Stimulated activated CD8-positive, alpha-beta memory T cell treated with anti-CD3 and anti-CD28 coated beads, Interleukin-4, amount 100 ng/mL, for 1 hour (primary cell): Measurements from ENCODE around the gene FIP1L1.
"Not testable (repeated sequence)": the region's sequence is repeated elsewhere in the genome, so short reads cannot be mapped to it uniquely, and the experiment has no call there.

Experiments used
- DNase-seq, 2 donors: peaks; one replicate each; pipeline ENCODE4 v3.0.0-alpha.2; 2020; ENCODE audit warnings: low read depth in 2 of 2, low spot score in 1 of 2

The FIP1L1 gene

DNA sequence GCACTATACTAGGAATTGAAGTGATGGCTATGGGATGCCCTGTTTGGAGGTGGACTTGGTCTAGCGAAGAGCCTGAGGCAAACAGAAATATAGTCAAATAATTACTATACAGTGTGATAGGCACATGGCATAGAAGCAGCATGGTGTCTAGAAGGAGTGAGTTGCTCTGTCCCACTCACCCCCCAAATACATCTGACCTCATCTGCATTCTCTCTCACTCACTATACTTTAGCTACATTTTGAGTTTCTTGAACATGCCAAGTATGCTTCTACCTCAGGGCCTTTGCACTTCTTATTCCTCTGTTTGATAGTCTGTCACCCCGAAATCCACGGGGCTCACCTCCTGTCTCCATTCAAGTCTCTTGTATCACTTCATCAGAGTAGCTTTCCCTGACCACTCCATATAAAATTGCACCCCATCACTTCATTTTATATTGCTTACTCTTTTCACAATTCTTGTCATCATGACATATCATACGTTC is 2.6 kb upstream of the FIP1L1 start:
- DNase-seq: no peak

DNA sequence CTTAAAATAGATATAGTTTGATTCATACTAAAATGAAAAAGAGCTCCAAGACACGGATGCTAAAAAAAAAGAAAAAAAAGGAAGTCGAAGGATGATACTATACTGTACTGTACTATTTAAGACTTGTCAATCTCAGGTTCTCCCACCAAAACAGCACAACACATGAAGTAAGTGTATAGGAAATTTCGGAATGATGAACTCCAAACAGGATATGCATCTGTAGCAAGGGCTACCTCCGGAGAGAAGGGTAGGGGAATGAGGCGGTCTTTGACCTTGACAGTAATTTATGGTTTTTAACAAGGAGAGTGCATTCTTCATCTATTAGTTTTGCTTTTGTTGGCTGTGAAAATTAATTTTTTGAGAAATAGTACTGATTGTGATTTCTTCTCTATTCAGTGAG is 541 bp upstream of the FIP1L1 start:
- no peak for DNase-seq

DNA sequence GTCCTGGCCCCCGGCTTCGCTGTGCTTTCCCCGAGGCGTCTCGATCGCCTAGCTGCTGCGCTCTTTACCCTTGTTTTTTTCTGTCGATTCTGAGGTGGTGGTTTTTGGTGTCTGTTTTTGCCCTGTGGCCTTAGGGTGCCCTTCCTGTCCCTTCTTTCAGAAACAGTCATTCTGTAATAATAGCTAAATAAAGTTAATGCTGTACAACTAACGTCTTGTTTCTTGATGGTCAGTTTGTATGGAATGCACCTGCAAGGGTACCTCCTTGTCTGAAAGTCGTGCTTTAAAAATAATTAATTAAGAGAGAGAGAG is 686 bp downstream of the FIP1L1 start:
- DNase-seq: no peak

DNA sequence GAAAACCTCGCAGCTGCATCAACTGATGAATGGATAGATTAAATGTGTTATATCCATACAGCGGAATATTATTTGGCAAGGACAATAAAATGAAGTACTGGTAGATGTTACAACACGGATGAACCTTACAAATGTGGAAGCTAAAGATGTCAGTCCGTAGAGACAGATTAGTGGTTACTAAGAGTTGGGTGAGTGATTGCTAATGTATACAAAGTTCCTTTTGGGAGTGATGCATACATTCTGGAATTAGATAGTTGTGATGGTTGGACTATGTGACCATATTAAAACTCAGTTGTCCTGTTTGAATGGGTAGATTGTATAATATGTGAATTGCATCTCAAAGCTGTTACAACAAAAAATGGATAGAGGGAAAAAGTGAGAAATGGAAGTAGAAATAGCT is 2.8 kb downstream of the FIP1L1 start:
- DNase-seq: no peak

DNA sequence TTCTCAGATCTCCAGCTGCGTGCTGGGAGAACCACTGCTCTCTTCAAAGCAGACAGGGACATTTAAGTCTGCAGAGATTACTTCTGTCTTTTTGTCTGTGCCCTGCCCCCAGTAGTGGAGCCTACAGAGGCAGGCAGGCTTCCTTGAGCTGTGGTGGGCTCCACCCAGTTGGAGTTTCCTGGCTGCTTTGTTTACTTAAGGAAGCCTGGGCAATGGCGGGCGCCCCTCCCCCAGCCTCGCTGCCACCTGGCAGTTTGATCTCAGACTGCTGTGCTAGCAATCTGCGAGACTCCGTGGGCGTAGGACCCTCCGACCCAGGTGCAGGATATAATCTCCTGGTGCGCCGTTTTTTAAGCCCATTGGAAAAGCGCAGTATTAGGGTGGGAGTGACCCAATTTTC is 32.0 kb downstream of the FIP1L1 start:
- not testable (repeated sequence) for DNase-seq

DNA sequence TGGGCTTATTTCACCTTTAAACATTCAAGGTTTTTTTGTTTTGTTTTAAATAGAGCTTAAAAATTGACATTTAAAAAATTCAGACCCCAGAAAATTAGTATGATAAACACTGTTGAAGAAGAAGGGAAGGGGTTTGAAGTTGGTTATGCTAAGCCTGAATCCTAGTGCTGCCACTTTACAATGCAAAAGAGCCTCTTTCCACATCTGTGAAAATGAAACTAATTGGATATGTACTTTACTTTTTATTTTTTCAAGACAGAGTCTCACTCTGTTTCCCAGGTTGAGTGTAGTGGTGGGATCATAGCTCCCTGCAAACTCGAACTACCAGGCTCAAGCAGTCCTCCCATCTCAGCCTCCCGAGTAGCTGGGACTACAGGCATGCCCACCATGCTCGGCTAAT is 41.8 kb downstream of the FIP1L1 start:
- DNase-seq: no peak

DNA sequence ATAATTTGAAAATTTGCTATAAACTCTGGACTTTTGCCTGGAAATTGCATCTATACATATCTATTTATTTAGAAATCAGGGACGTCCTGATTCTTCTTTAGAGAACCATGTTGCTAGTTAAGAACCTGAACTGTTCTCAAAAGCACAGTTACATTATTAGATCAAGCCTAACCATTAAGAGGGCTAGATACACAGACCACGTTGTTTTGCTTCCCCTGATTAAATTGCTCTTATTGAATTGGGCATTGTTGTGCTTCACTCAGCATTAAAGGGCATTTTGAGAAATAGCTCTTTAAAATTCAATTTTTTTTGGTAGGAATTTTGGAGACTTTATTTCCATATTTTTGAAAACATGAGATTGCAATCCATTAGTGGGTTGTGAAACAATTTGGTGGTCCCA is 44.4 kb downstream of the FIP1L1 start:
- no peak for DNase-seq

DNA sequence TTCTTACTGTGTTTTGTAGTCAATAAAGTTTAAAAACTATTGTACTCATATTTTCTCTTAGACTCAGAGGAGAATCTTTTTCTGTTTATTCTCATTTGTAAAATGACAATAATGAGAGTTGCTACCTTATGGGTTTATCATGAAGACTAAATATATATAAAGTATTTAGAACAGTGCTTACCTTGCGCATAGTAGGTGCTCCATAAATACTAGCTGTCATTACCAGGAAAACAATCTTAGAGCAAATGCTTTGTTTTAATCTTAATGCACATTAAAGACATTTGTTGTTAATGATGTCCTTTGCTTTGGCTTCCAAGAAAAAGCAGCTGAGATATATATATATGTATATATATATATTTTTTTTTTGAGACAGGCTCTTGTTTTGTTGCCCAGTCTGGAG is 44.9 kb downstream of the FIP1L1 start:
- DNase-seq: no peak

DNA sequence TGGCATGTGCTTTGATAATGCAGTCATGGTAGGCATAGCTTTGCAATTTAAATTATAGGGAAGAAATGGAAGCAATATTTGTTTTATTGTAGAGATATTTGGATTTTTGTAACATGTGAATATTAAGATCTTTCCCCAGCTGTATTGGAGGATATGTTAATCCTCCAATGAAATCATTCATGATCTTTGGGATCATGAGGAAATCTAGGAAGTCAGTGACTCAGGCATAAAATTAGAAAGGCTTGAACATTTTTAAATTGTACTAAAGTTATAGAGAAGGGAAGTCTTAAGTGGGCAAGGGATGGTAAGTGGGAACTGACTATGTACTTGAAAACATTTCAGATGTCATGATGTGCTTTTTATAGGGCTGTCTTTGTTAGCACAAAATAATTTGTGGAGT is 46.8 kb downstream of the FIP1L1 start:
- no peak for DNase-seq

DNA sequence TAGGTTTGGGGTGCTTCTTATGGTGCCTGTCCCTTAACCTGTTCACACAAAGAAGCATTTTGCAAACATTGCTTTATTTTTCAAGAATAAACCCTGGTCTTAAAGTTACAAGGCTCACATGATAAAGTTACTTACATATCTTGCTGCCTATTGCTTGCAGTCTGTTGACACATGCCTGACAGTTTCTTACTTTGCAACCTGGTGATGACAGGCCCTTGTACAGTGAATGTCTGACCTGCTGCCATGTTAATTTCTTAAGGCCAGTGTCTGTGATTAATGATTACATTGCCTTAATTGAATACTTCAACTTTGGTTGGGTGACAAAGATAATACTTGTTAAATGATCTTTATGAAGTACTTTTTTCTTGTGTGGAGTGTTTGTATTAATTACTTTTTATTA is 49.9 kb downstream of the FIP1L1 start:
- no peak for DNase-seq

DNA sequence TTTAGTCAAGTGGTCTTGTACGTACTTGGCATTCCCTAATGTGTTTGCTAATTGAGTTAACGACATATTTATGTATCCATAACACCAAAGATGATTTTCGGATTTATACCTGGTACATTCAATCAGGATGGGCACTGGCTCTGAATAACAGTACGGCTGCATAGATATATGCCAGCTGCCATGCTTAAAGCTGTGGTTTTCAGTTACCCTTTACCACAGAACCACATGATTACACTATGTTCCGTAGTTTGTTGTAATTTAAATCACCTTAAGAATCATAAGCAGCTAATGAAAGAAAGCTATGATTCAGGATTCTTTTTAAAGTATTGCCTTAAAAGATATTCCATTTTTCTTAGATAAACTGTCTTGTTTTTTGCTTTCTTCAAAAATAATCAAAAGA is 53.6 kb downstream of the FIP1L1 start:
- DNase-seq: no peak

DNA sequence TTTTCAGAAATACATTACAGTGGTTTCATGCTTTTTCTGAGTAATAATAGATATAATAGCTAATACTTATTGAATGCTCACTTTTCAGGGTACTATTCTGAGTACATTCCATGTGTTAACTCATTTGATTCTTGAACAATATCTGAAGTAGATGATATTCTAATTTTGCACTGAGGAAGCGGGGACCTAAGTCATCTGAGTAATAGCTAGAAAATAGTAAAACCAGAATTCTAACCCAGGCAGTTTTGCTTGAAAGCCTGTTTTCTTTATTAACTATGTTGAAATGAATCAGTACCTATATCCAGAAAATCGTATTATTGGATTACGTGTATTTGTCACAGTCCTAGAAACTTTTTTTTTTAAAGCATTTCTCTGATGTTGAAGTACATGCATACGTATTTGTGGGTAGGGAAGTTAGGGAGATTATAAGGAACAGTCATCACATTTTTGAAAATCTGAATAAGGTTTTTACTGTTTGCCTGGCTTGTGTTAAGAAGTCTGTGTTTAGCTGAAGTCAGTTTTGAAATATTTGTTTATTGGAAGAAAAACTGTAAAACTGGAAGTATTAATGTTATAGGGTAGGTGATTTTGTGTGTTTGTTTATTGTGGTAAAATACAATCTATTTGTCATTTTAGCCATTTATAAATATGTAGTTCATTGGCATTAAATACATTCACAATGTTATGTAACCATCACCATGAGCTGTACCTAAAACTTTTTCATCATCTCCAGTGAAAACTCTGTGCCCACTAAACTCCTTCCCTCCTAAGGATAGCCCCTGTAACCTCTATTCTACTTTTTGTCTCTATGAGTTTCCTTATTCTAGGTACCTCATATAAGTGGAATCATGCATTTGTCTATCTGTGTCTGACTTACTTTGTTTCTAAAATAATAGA is 55.3 kb downstream of the FIP1L1 start:
- DNase-seq: no peak

DNA sequence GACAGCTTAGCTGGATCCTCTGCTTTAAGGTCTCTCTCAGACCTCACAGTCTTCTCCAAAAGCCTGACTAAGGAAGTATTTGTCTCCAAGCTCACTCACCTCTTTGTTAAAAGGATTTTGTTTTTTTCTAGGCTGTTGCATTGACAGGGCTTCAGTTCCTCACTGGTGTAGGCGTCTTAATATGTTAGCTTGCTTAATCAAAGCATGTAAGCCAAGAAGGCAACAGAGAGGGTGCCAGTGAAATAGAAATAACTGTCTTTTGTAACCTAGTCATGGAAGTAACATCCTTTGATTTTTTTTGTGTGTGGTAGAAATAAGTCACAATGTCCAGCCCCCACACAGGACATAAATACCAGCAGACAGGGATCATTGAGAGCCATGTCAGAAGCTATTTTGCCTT is 58.8 kb downstream of the FIP1L1 start:
- DNase-seq: no peak

DNA sequence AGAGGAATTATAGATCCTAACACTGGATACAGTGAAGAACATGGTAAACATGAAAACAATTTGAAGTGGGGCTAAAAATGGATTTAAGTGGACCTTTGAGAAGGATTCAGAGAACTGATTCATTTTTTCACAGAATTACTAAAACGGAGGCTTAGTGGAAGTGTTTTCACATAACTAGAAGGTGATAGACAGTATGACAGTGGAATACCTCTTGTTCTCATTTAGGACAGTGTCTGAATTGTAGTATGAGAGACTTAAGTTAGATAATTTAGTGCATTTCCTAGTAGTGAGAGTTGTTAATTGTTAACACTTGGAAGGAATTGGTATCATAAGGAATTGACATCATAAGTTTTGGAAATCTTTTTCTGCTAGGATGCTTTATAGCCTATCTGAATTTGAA is 64.1 kb downstream of the FIP1L1 start:
- DNase-seq: no peak

DNA sequence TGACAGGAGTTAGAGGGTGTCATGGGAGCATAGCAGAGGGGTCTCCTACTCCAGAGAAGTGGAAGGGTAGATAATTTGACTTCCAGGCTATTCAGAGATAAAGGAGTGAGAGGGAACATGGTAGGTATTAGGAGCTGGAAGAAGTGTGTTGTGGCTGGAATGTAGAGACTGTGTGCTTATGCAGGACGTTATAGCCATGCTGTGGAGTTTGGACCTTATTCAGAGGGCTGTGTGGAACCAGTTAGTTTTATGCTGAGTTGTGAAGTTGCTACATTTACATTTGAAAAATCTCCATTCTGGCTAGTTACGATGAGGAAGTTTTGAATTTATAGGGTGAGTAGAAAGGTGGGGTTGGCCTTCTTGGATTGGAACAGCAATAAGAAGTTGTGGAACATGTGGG is 67.5 kb downstream of the FIP1L1 start:
- DNase-seq: no peak

DNA sequence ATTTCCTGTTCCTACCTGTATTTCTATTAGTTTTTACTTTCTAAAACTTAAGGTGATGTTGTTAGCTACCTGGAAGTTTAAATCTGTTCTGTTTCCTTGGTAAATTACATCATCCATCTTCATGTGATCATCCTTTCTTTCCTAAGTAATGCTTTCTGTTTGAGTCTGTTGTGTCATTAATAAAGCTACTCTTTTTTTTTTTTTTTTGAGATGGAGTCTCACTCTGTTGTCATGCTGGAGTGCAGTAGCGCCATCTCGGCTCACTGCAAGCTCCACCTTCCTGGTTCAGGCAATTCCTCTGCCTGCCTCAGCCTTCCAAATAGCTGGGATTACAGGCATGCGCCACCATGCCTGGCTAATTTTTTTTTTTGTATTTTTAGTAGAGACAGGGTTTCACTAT is 73.3 kb downstream of the FIP1L1 start:
- DNase-seq: no peak

DNA sequence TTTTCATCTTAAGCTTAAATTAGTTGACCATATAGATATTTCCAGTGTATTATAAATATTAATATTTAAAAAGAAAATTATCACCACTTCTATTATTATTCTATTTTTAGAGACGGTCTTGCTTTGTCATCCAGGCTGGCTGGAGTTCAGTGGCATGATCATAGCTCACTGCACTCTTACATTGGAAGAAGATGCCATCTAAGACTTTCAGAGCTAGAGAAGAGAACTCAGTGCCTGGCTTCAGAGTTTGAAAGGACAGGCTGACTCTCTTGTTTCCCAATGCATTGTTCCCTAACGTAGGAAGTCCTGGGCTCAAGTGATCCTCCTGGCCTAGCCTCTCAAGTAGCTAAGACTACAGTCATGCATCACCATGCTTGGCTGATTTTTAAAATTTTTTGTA is 75.9 kb downstream of the FIP1L1 start:
- no peak for DNase-seq

DNA sequence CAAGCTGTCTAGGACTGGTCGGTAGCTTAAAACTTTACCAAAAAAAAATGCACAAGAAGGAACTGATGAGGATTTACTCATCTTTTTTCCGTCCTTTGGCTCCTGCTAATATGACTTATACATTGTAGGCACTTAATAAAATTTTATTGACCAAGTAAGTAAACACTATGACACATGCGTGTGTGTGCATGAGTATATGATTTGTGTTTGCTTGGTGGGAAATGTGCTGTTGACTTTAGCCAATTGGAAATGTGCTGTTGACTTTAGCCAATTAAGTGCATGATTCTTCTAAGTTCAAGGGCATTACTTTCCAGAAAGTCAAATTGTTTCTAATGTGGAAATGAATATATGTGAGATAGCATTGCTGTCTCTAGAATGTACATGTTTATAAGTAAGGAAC is 78.3 kb downstream of the FIP1L1 start:
- no peak for DNase-seq

DNA sequence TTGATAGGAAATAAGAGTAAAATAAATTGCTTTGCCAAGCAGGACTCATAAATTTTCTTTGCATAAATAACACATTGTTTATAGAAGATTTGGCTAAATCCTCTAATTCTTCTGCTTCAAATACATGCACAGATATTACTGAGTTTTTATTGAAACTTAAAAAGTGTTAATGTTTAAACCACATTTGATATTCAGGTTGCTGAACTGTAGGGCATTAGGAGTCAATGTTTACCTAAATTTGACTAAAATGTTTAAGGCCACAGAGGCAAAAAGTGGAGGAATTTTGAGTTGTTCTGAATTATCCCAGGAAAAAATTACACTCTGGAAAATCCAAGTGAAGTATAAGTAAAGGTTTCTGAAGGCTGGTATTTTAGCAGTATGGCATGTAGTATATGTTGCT is 78.7 kb downstream of the FIP1L1 start:
- DNase-seq: no peak

DNA sequence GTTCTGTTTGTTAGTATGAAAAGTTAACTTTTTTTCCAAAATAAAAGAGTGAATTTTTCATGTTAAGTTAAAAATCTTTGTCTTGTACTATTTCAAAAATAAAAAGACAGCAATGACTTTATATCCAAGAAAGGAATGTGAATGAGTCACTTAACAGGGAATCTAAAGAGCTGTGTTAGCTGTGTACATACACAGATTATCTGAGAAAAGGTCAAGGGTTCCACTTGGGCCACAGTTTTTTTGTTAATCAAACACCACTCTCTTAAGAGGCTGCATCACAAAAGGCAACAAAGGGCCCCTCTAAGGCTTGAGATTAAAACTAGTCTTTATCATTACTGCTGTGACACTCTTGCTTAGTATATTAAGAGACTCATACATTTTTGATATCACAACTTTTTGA is 82.1 kb downstream of the FIP1L1 start:
- no peak for DNase-seq

DNA sequence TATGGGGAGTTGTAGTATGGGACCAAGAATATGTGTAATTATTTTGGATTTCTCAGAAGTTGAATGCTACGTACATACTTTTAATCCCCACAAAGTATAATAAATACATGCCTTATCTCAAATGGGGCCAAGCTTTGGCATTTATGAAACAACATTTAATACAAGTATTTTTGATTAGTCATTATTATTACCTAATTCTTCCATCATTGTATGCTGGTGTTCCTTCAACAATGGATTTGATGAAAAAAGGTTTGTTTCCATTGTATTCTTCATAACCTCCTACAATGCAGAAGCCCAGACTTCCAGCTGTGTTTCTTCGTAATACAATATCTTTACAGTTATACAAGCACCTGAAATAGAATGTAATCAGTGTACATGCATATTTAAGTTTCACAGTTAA is 83.8 kb downstream of the FIP1L1 start:
- no peak for DNase-seq

DNA sequence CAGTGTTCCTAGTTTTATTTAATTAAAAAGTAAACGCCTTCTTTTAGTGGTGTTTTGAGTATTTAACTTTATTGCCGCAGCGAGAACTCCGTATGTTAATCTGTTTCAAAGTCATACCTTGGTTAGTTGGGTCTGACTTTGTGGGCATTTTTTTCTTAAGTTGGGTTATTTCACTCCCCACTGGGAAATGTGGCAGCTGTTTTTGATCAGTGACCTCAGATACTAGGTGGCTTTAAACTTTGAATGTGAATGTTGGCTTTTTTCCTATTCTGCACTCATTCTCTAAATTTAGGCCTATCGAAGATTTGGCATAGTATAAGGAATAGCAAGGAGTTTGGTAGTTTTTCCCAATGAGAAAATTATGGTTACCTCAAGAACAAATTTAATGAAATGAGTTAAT is 85.9 kb downstream of the FIP1L1 start:
- no peak for DNase-seq

DNA sequence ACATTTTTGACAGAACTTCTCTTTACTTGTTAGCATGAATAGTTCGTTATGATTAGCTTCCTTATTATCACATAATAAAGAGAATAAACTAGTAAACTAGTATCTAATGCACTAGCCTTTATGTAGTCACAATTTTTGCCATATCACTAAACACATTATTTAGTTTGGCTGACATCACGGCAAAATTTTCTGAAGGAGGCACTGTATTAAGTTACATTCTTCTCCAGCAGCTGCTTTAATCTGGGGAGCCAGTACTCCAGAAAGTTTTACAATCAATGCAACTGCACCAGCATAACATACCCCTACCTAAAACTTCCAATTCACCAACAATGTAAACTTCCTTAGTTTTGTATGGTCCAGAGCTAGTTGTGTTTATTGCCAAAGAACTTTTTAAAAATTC is 87.8 kb downstream of the FIP1L1 start:
- DNase-seq: no peak
